Measurements from ENCODE around the gene ELOVL5. TPM values are rescaled to one million over a fixed set of nuclear protein-coding genes. Genes with fewer than 3 reads are reported as not detected.
A peak's percentile ranks its signal among the peaks of the same experiment; 100 is the strongest.

ELOVL5 gene
- total RNA-seq, 4 donors from 2014 or later: 12.4 to 50.0 (median 33.2) TPM

- Histone ChIP-seq H3K27ac (no peak overlapping the region), H3K4me1 (peaks cover 18 to 55% (median 35%) of the 10 kb centered on the region in 3 donors), H3K36me3 (no peaks in the 10 kb centered on the region), H3K4me3 (no peak overlapping the region), H3K27me3 (no peaks in the 10 kb centered on the region), H3K9me3 (no peaks in the 10 kb centered on the region)
- DNase-seq: no peak
- WGBS, 2 donors: 62 to 65% methylated on average over 1 of the region's 1 CpG
- intact Hi-C loops (cut with DNase I): no loop called here
- TF ChIP-seq POLR2A (IDR thresholded peaks at IDR 0.05) (no peak), CTCF (IDR thresholded peaks at IDR 0.05) (no peak)
These were observed 18.6 kb downstream of the ELOVL5 start for GRCh38 chr6:53330137-53330536.

- intact Hi-C loops (cut with DNase I): no loop called here
- H3K27ac ChIP-seq: no peak overlapping the region
These were observed 20.4 kb downstream of the ELOVL5 start for GRCh38 chr6:53328375-53328774.

GRCh38 chr6:53327017-53327395 is 21.7 kb downstream of the ELOVL5 start:
- no peak for DNase-seq
- H3K27me3 ChIP-seq: no peaks in the 10 kb centered on the region
- TF ChIP-seq CTCF (IDR thresholded peaks at IDR 0.05) (no peak), POLR2A (IDR thresholded peaks at IDR 0.05) (no peak)
- H3K4me1 ChIP-seq: peaks cover 28 to 61% (median 38%) of the 10 kb centered on the region in 3 donors
- H3K4me3 ChIP-seq: no peak overlapping the region
- intact Hi-C loops (cut with DNase I): no loop called here
- H3K36me3 ChIP-seq: no peaks in the 10 kb centered on the region
- no peaks in the 10 kb centered on the region for H3K9me3 ChIP-seq
- H3K27ac ChIP-seq: peak overlapping the region; percentile 72 to 86 (median 79)

More at GRCh38 chr6:53328375-53328774, 20.4 kb downstream of the ELOVL5 start:
- no peak for TF ChIP-seq POLR2A (IDR thresholded peaks at IDR 0.05)
- TF ChIP-seq CTCF (IDR thresholded peaks at IDR 0.05): no peak
- Histone ChIP-seq H3K9me3 (no peaks in the 10 kb centered on the region), H3K36me3 (no peaks in the 10 kb centered on the region), H3K4me1 (peaks cover 18 to 51% (median 32%) of the 10 kb centered on the region in 3 donors), H3K4me3 (no peak overlapping the region), H3K27me3 (no peaks in the 10 kb centered on the region)
- DNase-seq: no peak

GRCh38 chr6:53326372-53327016 is 22.3 kb downstream of the ELOVL5 start:
- no peak for DNase-seq
- Histone ChIP-seq H3K27me3 (no peaks in the 10 kb centered on the region), H3K4me1 (peaks cover 30 to 67% (median 43%) of the 10 kb centered on the region in 3 donors), H3K27ac (peak overlapping the region; percentile 72 to 86 (median 79)), H3K4me3 (no peak overlapping the region), H3K36me3 (no peaks in the 10 kb centered on the region), H3K9me3 (no peaks in the 10 kb centered on the region)
- no peak for TF ChIP-seq CTCF (IDR thresholded peaks at IDR 0.05)
- no peak for TF ChIP-seq POLR2A (IDR thresholded peaks at IDR 0.05)
- intact Hi-C loops (cut with DNase I): no loop called here
- WGBS, 2 donors: 31 to 32% methylated on average over 11 of the region's 11 CpGs

GRCh38 chr6:53325785-53326184 is 23.0 kb downstream of the ELOVL5 start:
- no peak for TF ChIP-seq POLR2A (IDR thresholded peaks at IDR 0.05)
- TF ChIP-seq CTCF (IDR thresholded peaks at IDR 0.05): no peak
- Histone ChIP-seq H3K36me3 (no peaks in the 10 kb centered on the region), H3K27me3 (no peaks in the 10 kb centered on the region), H3K9me3 (no peaks in the 10 kb centered on the region), H3K4me1 (peaks cover 30 to 74% (median 43%) of the 10 kb centered on the region in 3 donors), H3K4me3 (no peak overlapping the region), H3K27ac (peak overlapping the region; percentile 72 to 86 (median 79))
- 66 to 67% methylated on average over 6 of the region's 6 CpGs for WGBS, 2 donors
- DNase-seq: no peak
- intact Hi-C loops (cut with DNase I): no loop called here
